ENCODE measurements around the gene SPRED3.

DNA sequence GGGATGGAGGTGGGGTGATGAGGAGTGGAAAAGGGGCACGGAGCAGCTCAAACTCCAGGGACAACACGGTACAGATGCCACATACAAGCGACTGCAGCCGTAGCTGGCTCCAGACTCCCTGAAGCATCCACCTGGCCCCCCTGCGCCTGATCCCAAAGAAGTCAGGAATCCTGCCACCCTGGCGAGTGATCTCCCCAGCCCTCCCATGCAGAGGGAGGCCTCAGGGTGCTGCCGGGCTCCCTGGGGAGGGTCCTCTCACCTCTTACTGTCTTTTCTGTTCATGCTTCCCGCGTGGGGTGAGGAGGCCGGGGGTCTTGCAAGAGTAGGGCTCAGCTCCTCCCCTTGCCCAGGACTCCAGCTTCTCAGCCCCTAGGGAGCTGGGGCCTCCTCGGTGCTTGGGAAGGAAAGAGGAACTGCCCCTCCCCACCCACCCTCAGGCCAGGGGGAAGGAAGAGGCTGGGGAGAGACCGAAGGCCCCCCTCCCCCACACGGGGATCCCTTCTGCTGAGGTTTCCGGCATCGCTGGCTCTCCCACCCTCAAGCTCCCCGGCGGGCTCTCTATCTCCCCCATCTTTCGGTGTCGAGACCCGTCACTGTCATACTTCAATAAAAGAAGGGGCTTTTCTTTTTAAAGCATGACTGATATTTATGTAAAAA lies 37.4 kb downstream of the SPRED3 start, which contains the start of gene RASGRP4:
- TF ChIP-seq, protein P1, sequence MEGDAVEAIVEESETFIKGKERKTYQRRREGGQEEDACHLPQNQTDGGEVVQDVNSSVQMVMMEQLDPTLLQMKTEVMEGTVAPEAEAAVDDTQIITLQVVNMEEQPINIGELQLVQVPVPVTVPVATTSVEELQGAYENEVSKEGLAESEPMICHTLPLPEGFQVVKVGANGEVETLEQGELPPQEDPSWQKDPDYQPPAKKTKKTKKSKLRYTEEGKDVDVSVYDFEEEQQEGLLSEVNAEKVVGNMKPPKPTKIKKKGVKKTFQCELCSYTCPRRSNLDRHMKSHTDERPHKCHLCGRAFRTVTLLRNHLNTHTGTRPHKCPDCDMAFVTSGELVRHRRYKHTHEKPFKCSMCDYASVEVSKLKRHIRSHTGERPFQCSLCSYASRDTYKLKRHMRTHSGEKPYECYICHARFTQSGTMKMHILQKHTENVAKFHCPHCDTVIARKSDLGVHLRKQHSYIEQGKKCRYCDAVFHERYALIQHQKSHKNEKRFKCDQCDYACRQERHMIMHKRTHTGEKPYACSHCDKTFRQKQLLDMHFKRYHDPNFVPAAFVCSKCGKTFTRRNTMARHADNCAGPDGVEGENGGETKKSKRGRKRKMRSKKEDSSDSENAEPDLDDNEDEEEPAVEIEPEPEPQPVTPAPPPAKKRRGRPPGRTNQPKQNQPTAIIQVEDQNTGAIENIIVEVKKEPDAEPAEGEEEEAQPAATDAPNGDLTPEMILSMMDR (IDR thresholded peaks at IDR 0.05) = no peak
- TF ChIP-seq POLR2A (IDR thresholded peaks at IDR 0.05) (no peak), EP300 (IDR thresholded peaks at IDR 0.05; ENCODE audit: low read depth) (no peak), POLR2AphosphoS5 (IDR thresholded peaks at IDR 0.05) (no peak)

Data from transverse colon (tissue), 4 donors.